GM19023 (cell line): Measurements from ENCODE around the gene MINK1.
A peak's percentile ranks its signal among the peaks of the same experiment; 100 is the strongest.

Source experiments
- ATAC-seq: cut with Tn5 transposase; IDR thresholded peaks from one replicate; pipeline ENCODE4 v1.9.1; 2021; ENCODE audit warnings: mild to moderate bottlenecking, moderate library complexity; ENCODE audit not compliant: unreplicated experiment

The MINK1 gene

DNA sequence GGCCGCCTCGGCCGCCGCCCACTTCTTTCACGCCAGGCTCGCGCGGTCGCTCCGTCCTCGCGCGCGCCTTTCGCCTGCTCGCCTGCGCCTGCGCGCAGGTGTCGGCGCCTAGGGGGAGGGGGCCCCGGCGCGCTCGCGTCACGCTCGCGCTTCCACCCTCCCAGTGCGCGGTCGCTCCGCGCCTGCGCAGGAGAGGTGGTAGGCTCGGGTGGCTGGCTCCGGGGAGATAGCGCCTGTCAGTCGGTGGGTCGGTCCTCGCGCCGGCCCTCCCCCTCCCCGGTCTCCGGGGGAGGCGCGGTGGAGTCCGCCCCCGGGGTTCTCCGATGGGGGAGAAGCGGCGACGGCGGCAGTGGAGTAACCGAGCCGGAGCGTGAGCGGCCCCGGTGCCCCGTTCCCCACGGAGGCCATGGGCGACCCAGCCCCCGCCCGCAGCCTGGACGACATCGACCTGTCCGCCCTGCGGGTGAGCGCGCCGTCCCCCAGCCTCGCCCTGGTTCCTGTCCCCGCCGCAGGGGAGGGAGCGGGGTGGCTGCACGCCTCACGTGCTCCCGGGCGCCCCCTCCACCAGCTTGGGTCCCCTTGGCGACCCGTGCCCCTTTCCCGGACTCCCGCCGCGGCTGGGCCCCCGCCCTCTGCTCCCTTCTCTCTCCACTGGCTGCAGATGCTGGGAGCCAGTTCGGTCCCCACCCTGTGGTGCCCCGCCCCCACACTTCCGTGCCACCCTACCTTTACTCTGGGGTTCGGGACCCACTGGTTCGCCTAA lies at the start of gene MINK1:
MINK1 (plus strand) TSS at position 163 of the 763 bp plus-strand sequence; CDS start at position 407, 244 bp downstream.
- ATAC-seq, result peak; percentile 83

DNA sequence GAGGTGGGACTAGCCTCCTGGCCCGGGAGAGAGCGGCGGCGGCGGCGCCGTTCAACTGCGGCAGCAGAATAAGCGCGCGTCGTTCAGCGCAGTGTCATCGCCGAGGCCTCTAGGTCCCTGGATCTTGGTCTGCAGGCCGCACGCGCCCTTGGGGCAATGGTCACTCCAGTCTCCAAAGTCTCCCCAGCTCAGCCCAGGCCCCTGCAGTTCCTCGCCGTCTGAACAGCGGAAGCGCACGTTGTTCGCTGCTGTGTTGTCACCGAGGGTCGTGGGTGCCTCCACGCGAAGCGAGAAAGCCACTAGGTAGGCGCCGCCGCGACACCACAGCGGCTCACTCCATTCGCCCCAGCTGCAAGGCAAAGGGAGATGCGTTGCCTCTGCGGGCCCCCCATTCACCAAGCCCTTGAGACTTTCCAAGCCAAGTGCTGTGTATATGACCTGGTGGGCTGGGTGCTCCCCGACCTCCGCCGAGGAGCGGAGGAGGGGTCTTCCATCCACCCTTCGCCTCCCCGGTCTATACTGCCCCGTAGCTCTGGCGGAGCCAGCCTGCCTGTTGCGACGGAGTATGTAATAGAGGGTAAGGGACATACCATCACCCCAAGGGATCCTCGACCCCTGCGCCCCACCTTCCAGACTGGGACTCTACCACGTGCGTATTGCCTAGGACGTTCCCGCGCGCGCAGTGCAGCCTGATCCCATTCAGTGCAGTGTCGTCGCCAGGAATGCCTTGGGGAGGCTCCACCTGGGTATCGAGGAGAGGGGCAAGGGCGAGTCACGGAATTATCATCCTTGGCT lies 47.6 kb upstream of the MINK1 start:
- ATAC-seq, result no peak

- no peak for ATAC-seq
Measured at GRCh38 chr17:4786106-4786511, 47.0 kb upstream of the MINK1 start, which contains the start of gene VMO1. VMO1 (minus strand) TSS chr17:4786364; CDS start chr17:4786352, 12 bp downstream.

DNA sequence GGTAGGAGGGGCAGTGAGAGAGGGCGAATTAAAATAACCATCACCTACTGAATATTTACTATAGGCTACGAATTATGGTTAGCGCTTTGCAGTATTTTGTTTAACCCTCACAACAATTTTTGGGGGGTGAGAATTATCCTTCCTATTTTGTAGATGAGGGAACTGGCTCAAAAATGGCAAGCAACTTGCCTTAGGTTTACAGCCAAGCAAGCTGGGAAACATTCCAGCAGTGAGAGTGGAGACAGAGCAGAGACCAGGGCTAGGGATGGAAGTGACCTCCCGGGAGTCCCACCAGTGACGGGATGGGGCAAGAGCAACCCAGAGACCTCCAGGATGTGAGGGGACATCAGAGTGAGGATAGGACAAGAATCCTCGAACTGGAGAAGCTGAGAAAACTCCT lies 46.6 kb upstream of the MINK1 start:
- ATAC-seq, result no peak

- no peak for ATAC-seq
Measured at GRCh38 chr17:4788159-4788806, 44.9 kb upstream of the MINK1 start.

- peak; percentile 23 for ATAC-seq
Measured at GRCh38 chr17:4788807-4789700, 44.1 kb upstream of the MINK1 start, which contains the start of gene GLTPD2. GLTPD2 (plus strand) TSS chr17:4788964; CDS start chr17:4789012, 48 bp downstream.

GRCh38 chr17:4789701-4789950 lies 43.5 kb upstream of the MINK1 start:
- ATAC-seq, result no peak

DNA sequence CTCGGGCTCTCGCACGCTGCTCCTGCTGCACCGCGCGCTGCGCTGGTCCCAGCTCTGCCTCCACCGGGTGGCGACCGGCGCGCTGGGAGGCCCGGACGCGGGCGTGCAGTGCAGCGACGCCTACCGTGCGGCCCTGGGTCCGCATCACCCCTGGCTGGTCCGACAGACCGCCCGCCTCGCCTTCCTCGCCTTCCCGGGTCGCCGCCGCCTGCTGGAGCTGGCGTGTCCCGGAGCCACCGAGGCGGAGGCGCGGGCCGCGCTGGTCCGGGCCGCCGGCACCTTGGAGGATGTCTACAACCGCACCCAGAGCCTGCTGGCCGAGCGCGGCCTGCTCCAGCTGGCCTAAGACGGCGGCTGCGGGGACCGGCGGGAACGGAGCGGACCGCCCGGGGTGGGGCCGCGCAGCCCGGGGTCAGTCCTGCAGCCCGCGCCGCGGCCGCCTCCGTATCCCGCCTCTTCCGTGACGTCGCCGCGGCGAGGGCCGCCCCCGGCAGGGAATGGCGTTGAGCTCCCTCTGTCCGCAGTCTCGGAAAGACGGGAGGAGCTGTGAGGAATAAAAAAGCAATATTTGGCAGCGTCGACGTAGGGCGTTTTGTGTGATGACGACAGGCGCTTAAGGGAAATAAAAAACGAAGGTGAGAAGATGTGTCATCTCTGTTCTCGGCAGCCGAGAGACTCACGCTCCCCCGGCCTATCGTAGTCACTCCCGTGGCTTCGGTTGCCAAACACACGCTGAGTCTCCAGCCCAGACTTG lies 43.0 kb upstream of the MINK1 start:
- ATAC-seq, result peak; percentile 83

DNA sequence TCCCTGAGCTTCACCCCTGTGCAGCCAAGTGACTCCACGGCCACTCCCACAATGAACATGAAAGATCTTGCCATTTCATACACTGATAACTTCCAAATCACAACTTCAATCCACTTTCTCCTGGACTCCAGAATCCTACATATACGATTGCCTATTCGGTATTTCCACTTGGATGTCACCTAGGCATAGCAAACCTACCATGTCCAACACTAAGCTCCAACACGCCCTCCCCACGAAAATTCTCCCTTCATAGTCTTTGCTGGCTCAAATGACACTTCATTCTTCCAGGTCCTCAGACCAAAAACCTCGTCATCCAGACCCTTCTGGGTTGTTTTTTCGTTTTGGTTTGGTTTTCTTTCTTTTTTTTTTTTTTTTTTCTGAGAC lies 42.4 kb upstream of the MINK1 start:
- no peak for ATAC-seq

GRCh38 chr17:4795168-4795567 lies 38.0 kb upstream of the MINK1 start:
- ATAC-seq, result no peak

DNA sequence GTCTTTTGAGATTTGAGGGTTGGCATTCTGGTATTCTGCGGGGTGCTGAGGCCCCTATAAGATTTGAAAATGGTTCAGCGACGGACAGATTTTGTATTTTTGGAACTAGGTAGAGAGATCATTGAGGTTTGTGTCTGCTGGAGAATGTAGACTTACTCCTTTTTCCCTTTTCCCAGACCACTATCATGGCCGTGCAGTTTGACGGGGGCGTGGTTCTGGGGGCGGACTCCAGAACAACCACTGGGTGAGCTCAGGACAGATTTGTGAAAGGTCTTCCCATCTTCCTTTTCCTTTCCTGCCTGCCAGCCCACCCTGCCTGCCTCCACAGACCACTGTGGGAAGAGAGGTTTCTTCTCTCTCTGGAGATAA lies 36.6 kb upstream of the MINK1 start:
- ATAC-seq, result no peak

GRCh38 chr17:4800462-4801196 lies 32.5 kb upstream of the MINK1 start:
- no peak for ATAC-seq

DNA sequence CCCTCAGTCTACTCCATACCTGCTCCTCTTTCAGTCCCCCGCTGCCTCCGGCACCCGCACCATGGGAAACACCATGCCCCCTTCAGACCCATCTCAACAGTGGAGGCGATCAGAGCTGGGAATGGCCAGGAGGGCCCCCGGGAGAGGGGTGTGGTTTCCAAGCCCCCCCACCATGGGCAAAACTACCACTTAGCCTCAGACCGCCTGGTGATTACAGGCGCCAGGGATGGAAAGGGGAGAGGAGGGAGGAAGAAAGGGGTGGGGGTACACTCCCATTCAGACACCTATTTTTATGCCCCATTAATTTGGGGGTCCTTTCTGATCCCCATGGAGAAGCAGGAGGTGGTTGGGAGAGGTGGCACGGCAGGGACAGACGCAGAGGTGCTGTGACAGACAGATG lies 30.9 kb upstream of the MINK1 start, which contains the start of gene C17orf114:
C17orf114 (minus strand) TSS at position 101 of the 400 bp plus-strand sequence.
- ATAC-seq, result no peak

DNA sequence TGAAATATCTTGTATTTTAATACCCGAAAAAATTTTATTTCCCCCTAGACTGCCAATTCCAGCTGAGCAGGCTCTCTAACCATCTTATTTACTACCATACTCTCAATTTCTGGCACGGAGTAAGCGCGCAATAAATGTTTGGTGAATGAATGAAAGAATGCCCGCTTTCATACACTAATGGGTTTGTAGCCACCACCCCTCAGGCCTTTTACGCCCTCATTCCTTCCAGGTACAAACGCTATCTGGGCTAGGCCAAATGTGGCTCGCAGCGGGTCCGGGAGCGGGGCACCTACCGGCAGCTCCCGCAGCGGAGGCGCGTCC lies 26.7 kb upstream of the MINK1 start:
- no peak for ATAC-seq

DNA sequence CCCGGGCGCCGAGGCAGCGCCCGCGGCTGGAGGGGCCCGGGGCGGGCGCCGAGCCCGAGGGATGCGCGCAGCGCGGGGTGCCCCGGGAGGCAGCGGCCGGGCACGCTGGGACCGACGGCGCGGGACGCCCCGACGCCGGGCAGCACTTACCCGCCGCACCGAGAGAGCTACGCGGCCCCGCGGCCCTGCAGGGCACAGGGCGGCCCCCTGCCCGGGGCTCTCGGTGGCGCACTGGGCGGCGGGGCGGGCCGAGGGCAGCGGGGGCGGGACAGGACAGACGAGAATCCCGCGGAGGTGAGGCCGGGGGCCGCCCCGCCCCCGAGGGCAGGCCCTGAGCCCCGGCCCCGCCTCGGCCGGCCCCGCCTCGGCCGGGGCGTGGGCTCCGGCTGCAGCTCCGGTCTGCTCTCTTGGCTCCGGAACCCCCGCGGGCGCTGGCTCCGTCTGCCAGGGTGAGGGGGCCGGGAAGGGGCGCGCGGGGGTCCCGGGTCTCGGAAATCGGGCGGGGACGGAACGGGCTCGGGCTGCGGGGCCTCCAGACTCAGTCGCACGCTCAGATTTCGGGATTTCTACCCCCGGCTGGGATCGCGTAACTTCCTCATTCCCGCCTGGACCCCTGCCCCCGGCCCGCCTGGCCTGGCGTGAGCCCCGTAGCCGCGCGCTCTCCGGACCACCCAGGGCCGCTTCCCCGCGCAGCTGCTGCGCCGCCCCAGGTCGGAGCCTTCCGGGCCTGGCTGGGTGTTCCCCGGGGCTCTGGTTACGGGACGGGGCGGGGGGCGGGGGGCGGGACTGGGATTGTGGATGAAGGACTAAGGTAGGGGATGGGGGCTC lies 26.1 kb upstream of the MINK1 start, which contains the start of gene PLD2:
PLD2 (plus strand) TSS at position 376 of the 828 bp plus-strand sequence. CDS start 621 bp downstream, outside the sequence.
- peak; percentile 91 for ATAC-seq

DNA sequence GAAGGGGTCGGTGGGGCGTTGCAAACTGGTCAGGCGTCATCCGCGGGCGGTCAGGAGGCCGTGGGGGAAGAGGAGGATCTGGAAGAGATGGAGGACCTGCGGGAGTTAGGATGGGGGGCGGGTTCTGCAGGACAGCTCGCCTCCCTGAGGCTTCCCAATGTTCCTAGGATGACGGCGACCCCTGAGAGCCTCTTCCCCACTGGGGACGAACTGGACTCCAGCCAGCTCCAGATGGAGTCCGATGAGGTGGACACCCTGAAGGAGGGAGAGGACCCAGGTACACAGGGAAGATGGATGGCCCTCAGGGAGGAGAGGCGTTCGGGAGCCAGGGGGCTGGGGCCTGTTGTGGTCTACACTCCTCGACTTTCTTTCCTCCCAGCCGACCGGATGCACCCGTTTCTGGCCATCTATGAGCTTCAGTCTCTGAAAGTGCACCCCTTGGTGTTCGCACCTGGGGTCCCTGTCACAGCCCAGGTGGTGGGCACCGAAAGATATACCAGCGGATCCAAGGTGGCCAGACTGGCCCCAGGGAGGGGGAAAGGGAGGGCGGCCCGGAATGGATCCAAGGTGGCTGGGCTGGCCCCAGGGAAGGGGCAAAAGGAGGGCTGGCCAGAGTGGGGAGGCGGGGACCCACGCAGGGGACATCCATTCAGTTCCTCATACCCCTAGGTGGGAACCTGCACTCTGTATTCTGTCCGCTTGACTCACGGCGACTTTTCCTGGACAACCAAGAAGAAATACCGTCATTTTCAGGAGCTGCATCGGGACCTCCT lies 25.3 kb upstream of the MINK1 start:
- no peak for ATAC-seq

DNA sequence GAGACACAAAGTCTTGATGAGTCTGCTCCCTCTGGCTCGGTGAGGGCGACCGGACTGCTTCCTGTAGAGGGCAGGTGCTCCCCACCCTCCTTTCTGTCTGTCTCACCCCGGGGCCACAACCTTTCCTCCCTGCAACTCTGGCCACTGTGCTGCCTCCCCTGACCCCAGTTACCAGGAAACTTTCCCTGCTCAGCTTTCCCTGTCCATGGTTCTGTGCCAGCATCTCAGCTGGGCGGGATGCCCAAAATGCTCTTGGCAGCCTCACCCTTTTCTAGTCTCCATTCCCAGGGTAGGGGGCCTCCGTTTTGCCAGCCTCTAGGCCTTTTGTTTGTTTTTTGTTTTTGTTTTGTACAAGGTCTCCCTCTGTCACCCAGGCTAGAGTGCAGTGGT lies 24.8 kb upstream of the MINK1 start:
- no peak for ATAC-seq
